H1 (cell line): Measurements from ENCODE around the gene MT1H. TPM values are rescaled to one million over a fixed set of nuclear protein-coding genes. Genes with fewer than 3 reads are reported as not detected.

Source experiments
- E2F6 ChIP-seq: IDR thresholded peaks from 2 replicates; pipeline ENCODE4 v1.6.1; 2012; ENCODE audit warnings: inconsistent platforms
- EP300 ChIP-seq, 2 experiments: IDR thresholded peaks; 1 replicate in 1 of 2; 2 replicates in 1 of 2; pipeline ENCODE4 v1.6.1; 2011 to 2012; ENCODE audit warnings: low read depth in 2 of 2, low read length in 2 of 2, mild to moderate bottlenecking in 2 of 2, borderline replicate concordance in 1 of 2, inconsistent platforms in 1 of 2, moderate library complexity in 1 of 2
- RXRA ChIP-seq: IDR thresholded peaks from 2 replicates; pipeline ENCODE4 v1.6.1; 2011; ENCODE audit warnings: low read depth, mild to moderate bottlenecking, low read length, moderate library complexity; ENCODE audit not compliant: insufficient read depth
- polyA plus RNA-seq, 7 experiments: library from polyadenylated mRNA; depleted of rRNA in 3 of 7; stranded (reverse) in 5 of 7; unstranded in 2 of 7; fragments of >200 nt in 5 of 7; fragments of 200-250 nt in 2 of 7; gene quantifications; 1 replicate in 5 of 7; 2 replicates in 1 of 7; 4 replicates in 1 of 7; pipeline versions ENCODE4 v1.2.1 to v1.2.3, GENCODE V29; 2011 to 2013; ENCODE audit warnings: missing spikeins in 2 of 7, mixed read lengths in 2 of 7
- total RNA-seq: library from RNA; stranded (reverse); fragmentation: NEBNext Ultra II Directional; extraction: Animal tissue kit (Norgen Biotek cat#: 25700); gene quantifications from 2 replicates; pipeline ENCODE4 v1.2.1, GENCODE V29; 2021

Gene MT1H
- total and polyA plus RNA-seq, 2 of the 8 experiments (the other 6 are each of a cell fraction or from before 2014, with no cell fraction given): 11.9 to 95.7 TPM

DNA sequence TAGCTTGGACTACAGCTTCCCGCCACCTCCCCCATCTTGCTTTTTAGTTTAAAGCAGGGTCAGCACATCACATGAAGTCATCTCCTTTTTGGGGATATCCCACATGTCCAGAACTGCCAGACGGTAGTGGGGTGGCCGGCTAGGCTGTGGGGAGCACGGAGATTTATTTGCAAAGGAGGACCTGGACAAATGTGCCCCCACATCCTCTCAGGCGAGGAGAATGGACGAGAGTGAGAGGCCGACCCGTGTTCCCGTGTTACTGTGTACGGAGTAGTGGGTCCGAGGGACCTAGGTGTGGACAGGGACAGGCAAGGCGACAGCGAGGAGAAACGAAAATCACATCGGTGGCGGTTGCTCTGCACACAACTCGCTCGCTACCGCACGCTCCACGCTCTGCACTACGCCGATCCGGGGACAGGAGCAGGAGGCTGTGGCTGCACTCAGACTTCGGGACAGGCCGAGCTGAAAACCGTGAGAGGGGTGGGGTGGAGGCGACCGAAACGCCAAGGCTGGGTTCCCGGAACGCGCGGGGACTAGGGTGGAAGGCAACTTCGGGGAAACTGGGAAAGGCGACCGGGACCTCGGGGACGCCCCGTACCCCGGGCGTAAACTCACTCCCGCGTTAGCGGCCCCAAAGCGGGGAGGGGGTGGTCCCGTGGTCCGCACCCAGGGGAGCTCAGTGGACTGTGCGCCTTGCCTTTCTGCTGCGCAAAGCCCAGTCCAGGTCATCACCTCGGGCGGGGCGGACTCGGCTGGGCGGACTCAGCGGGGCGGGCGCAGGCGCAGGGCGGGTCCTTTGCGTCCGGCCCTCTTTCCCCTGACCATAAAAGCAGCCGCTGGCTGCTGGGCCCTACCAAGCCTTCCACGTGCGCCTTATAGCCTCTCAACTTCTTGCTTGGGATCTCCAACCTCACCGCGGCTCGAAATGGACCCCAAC lies 31.5 kb upstream of the MT1H start, which contains the start of gene MT1A (continued):
- peak; percentile 55 for TF ChIP-seq E2F6
- TF ChIP-seq EP300 (IDR thresholded peaks at IDR 0.05; ENCODE audit: borderline replicate concordance in 1 of 2, low read depth in 2 of 2, low read length in 2 of 2): no peak
- TF ChIP-seq RXRA: no peak
